ENCODE data around the gene GOSR2. TPM values are rescaled to one million over a fixed set of nuclear protein-coding genes. Genes with fewer than 3 reads are reported as not detected.
A peak's percentile ranks its signal among the peaks of the same experiment; 100 is the strongest.

The GOSR2 gene
- total and polyA plus RNA-seq, 2 experiments from 2014 or later: 47.7 to 62.8 TPM

DNA sequence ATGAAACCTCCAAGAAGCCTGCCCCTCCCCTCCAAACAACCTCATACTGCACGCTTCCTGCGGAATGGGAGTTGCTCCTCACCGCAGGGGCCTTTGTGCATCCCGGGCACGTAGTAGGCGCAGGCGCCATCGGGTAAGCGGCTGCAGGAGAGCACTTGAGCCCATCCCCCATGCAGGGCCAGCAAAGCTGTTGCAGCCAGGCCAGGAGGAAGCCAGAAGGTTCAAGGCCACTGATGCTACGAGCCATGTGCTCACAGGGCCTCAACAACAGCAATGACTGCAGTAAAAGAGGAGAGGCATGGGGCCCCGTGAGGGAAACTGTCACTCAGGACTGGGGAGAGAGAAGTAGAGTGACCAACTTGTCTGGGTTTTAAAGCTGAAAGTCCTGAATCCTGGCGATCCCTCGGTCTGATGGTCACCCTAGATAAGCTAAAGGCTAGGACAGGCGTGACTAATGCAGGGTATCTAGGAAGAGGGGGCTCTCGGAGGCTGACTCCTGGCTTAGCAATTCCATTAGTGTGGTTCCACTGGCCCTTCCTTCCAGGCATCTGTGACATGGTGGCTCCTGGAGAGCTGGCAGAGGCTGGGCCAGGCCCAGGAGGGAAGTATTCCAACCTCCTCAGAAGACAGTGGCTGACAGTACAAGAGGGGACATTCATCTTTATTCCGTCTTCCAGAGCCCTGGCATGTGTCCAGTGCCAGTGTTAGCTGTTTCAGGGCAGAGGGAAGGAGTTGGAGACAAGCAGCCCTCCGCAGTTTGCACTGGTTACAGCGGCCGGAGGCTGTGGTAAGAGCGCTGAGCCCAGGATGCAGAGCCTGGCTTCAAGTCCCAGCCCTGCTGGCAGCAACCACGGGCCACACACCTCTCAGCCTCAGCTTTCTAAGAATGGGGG, 20.8 kb downstream of the GOSR2 start:
- Histone ChIP-seq H3K4me1 (ENCODE audit: insufficient read depth) (peaks cover 18% of the 10 kb centered on the region), H3K4me3 (no peak overlapping the region), H3K27me3 (no peaks in the 10 kb centered on the region), H2AFZ (no peak overlapping the region), H4K20me1 (ENCODE audit: insufficient read depth, poor library complexity, severe bottlenecking) (no peaks in the 10 kb centered on the region), H3K36me3 (replicated peaks; ENCODE audit: insufficient read depth, low read depth) (no peaks in the 10 kb centered on the region), H3K9me2 (replicated peaks; ENCODE audit: insufficient read depth) (no peaks in the 10 kb centered on the region), H3K27ac (no peak overlapping the region), H3K9me3 (ENCODE audit: low read depth) (no peaks in the 10 kb centered on the region), H3K4me2 (peak overlapping the region; percentile 48), H3K79me2 (no peaks in the 10 kb centered on the region)
- 40% methylated on average over 21 of the region's 21 CpGs for WGBS (ENCODE audit: low lambda C conversion rate, missing lambda C conversion rate)
- DNase-seq (ENCODE audit: low spot score): peak; percentile 45
- TF ChIP-seq EZH2 (IDR thresholded peaks at IDR 0.05; ENCODE audit: borderline replicate concordance) (no peak), EZH2phosphoT487 (IDR thresholded peaks at IDR 0.05; ENCODE audit: low read depth, severe bottlenecking, unreplicated experiment) (no peak)
- TF ChIP-seq, protein P1, sequence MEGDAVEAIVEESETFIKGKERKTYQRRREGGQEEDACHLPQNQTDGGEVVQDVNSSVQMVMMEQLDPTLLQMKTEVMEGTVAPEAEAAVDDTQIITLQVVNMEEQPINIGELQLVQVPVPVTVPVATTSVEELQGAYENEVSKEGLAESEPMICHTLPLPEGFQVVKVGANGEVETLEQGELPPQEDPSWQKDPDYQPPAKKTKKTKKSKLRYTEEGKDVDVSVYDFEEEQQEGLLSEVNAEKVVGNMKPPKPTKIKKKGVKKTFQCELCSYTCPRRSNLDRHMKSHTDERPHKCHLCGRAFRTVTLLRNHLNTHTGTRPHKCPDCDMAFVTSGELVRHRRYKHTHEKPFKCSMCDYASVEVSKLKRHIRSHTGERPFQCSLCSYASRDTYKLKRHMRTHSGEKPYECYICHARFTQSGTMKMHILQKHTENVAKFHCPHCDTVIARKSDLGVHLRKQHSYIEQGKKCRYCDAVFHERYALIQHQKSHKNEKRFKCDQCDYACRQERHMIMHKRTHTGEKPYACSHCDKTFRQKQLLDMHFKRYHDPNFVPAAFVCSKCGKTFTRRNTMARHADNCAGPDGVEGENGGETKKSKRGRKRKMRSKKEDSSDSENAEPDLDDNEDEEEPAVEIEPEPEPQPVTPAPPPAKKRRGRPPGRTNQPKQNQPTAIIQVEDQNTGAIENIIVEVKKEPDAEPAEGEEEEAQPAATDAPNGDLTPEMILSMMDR (IDR thresholded peaks at IDR 0.05; ENCODE audit: poor library complexity): no peak

DNA sequence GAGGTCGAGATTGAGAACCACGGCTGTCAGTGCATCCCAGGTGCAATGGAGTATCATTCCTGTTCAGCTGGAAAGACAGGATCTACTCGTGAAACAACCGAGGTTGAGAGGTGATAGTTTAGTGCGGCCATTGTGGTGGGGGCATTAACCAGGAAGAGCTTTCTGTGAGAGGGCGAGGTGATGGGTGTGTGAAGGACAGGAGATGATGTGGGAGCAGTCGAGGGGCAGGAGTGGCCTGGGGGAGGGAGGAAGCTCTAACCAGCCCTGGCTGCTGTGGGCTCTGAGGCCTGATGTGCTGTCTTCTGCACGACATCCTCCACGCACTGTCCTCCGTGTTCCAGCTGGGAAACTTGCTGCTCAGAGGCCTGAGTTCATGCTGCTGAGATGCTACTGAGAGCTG, 22.0 kb downstream of the GOSR2 start:
- Histone ChIP-seq H3K9me2 (replicated peaks; ENCODE audit: insufficient read depth) (no peaks in the 10 kb centered on the region), H3K4me2 (no peak overlapping the region), H2AFZ (no peak overlapping the region), H3K4me3 (no peak overlapping the region), H4K20me1 (ENCODE audit: insufficient read depth, poor library complexity, severe bottlenecking) (no peaks in the 10 kb centered on the region), H3K27me3 (no peaks in the 10 kb centered on the region), H3K79me2 (no peaks in the 10 kb centered on the region), H3K36me3 (replicated peaks; ENCODE audit: insufficient read depth, low read depth) (no peaks in the 10 kb centered on the region), H3K4me1 (ENCODE audit: insufficient read depth) (peaks cover 18% of the 10 kb centered on the region), H3K27ac (no peak overlapping the region), H3K9me3 (ENCODE audit: low read depth) (no peaks in the 10 kb centered on the region)
- WGBS (ENCODE audit: low lambda C conversion rate, missing lambda C conversion rate): 62% methylated on average over 10 of the region's 10 CpGs
- no peak for TF ChIP-seq EZH2 (IDR thresholded peaks at IDR 0.05; ENCODE audit: borderline replicate concordance)
- TF ChIP-seq, protein P1 (IDR thresholded peaks at IDR 0.05; ENCODE audit: poor library complexity): no peak
- no peak for TF ChIP-seq EZH2phosphoT487 (IDR thresholded peaks at IDR 0.05; ENCODE audit: low read depth, severe bottlenecking, unreplicated experiment)
- no peak for DNase-seq (ENCODE audit: low spot score)

- H3K4me1 ChIP-seq (ENCODE audit: insufficient read depth): peaks cover 18% of the 10 kb centered on the region
- H3K27ac ChIP-seq: no peak overlapping the region
- no peaks in the 10 kb centered on the region for H3K9me2 ChIP-seq (replicated peaks; ENCODE audit: insufficient read depth)
- H3K9me3 ChIP-seq (ENCODE audit: low read depth): no peaks in the 10 kb centered on the region
- H3K27me3 ChIP-seq: peaks cover 13% of the 10 kb centered on the region
- H2AFZ ChIP-seq: no peak overlapping the region
- no peak for DNase-seq (ENCODE audit: low spot score)
- TF ChIP-seq EZH2phosphoT487 (IDR thresholded peaks at IDR 0.05; ENCODE audit: low read depth, severe bottlenecking, unreplicated experiment) (no peak), EZH2 (IDR thresholded peaks at IDR 0.05; ENCODE audit: borderline replicate concordance) (no peak)
- TF ChIP-seq, protein P1 (IDR thresholded peaks at IDR 0.05; ENCODE audit: poor library complexity): no peak
- H3K4me2 ChIP-seq: no peak overlapping the region
- no peaks in the 10 kb centered on the region for H3K79me2 ChIP-seq
- no peaks in the 10 kb centered on the region for H4K20me1 ChIP-seq (ENCODE audit: insufficient read depth, poor library complexity, severe bottlenecking)
- H3K36me3 ChIP-seq (replicated peaks; ENCODE audit: insufficient read depth, low read depth): no peaks in the 10 kb centered on the region
- no peak overlapping the region for H3K4me3 ChIP-seq
- 50% methylated on average over 3 of the region's 3 CpGs for WGBS (ENCODE audit: low lambda C conversion rate, missing lambda C conversion rate)
Observed at GRCh38 chr17:46947216-46947615, 24.3 kb downstream of the GOSR2 start.

Data from hepatocyte (in vitro differentiated cells).